WTC11 (cell line): ENCODE measurements around the gene FES. TPM values are rescaled to one million over a fixed set of nuclear protein-coding genes. Genes with fewer than 3 reads are reported as not detected.

Experiments used
- ATAC-seq: fragments of 200-7000 bp; cut with Tn5 transposase; 2 replicates; pipeline ENCODE4 v1.10.0; 2021; ENCODE audit warnings: mild to moderate bottlenecking, moderate library complexity
- CTCF ChIA-PET: fragments of 300-600 bp; sonication (Branson Sonifier 250); formaldehyde crosslinking; loops from one replicate; lab custom pipeline; 2021; ENCODE audit warnings: antibody characterized with exemption; lab: Charles Lee
- POLR2A ChIA-PET: fragments of 350-600 bp; sonication (Branson Sonifier 250); formaldehyde crosslinking; loops from one replicate; lab custom pipeline; 2021; ENCODE audit warnings: antibody characterized with exemption; lab: Charles Lee
- DNase-seq: peaks from one replicate; pipeline ENCODE4 v3.0.0; 2021; ENCODE audit warnings: low spot score
- H3K27ac Mint-ChIP-seq: 2 replicates; pipeline ENCODE4 v1.8.0; 2021; ENCODE audit warnings: mixed read lengths
- H3K27me3 Mint-ChIP-seq: 2 replicates; pipeline ENCODE4 v1.8.0; 2021; ENCODE audit warnings: low read depth, mild to moderate bottlenecking, moderate library complexity, mixed read lengths
- H3K36me3 Mint-ChIP-seq: 2 replicates; pipeline ENCODE4 v1.8.0; 2021; ENCODE audit warnings: mixed read lengths
- H3K4me1 Mint-ChIP-seq: 2 replicates; pipeline ENCODE4 v1.8.0; 2022; ENCODE audit warnings: mixed read lengths
- H3K4me3 Mint-ChIP-seq: 2 replicates; pipeline ENCODE4 v1.8.0; 2021; ENCODE audit warnings: mild to moderate bottlenecking, moderate library complexity, mixed read lengths
- H3K9me3 Mint-ChIP-seq: 2 replicates; pipeline ENCODE4 v1.8.0; 2021; ENCODE audit warnings: mixed read lengths
- E2F1 ChIP-seq: sonication (generic); formaldehyde crosslinking; IDR thresholded peaks from 2 replicates; pipeline ENCODE4 v1.8.0; 2022; ENCODE audit warnings: mild to moderate bottlenecking, missing genetic modification reagents
- EMX1 ChIP-seq: fragments of 250-450 bp; sonication (Bioruptor Pico); IDR thresholded peaks from 2 replicates; pipeline ENCODE4 v1.8.0; 2021; ENCODE audit warnings: mild to moderate bottlenecking
- FOXJ3 ChIP-seq: sonication (generic); formaldehyde crosslinking; IDR thresholded peaks from 2 replicates; pipeline ENCODE4 v1.9.0; 2021; ENCODE audit warnings: missing genetic modification reagents, mild to moderate bottlenecking, borderline replicate concordance
- FOXK1 ChIP-seq: sonication (generic); formaldehyde crosslinking; IDR thresholded peaks from 2 replicates; pipeline ENCODE4 v1.8.0; 2022; ENCODE audit warnings: mild to moderate bottlenecking, moderate library complexity, missing genetic modification reagents
- FOXP4 ChIP-seq: sonication (generic); formaldehyde crosslinking; IDR thresholded peaks from 2 replicates; pipeline ENCODE4 v1.8.0; 2022; ENCODE audit warnings: mild to moderate bottlenecking, missing genetic modification reagents
- MYBL2 ChIP-seq: sonication (generic); formaldehyde crosslinking; IDR thresholded peaks from 2 replicates; pipeline ENCODE4 v1.8.1; 2023; ENCODE audit warnings: mild to moderate bottlenecking, moderate library complexity, missing genetic modification reagents
- NFYB ChIP-seq: sonication (generic); formaldehyde crosslinking; conservative IDR thresholded peaks from 2 replicates; pipeline ENCODE4 v1.8.0; 2022; ENCODE audit warnings: low read depth, missing genetic modification reagents
- PRDM15 ChIP-seq: sonication (generic); formaldehyde crosslinking; IDR thresholded peaks from 2 replicates; pipeline ENCODE4 v1.8.0; 2022; ENCODE audit warnings: missing genetic modification reagents
- SMAD3 ChIP-seq: sonication (generic); formaldehyde crosslinking; IDR thresholded peaks from 2 replicates; pipeline ENCODE4 v1.8.0; 2022; ENCODE audit warnings: missing genetic modification reagents, mild to moderate bottlenecking, borderline replicate concordance
- SP1 ChIP-seq: sonication (generic); formaldehyde crosslinking; conservative IDR thresholded peaks from 2 replicates; pipeline ENCODE4 v1.8.1; 2022; ENCODE audit warnings: missing genetic modification reagents
- TP53 ChIP-seq: sonication (generic); formaldehyde crosslinking; IDR thresholded peaks from 2 replicates; pipeline ENCODE4 v1.8.1; 2023; ENCODE audit warnings: mild to moderate bottlenecking, missing genetic modification reagents
- ZBTB21 ChIP-seq: sonication (generic); formaldehyde crosslinking; IDR thresholded peaks from 2 replicates; pipeline ENCODE4 v1.8.1; 2023; ENCODE audit warnings: mild to moderate bottlenecking, missing genetic modification reagents, borderline replicate concordance
- ZMAT4 ChIP-seq: fragments of 250-450 bp; sonication (Bioruptor Pico); IDR thresholded peaks from 2 replicates; pipeline ENCODE4 v1.9.0; 2021; ENCODE audit warnings: mild to moderate bottlenecking
- ZNF423 ChIP-seq: fragments of 250-450 bp; sonication (Bioruptor Pico); IDR thresholded peaks from 2 replicates; pipeline ENCODE4 v2.1.2; 2022; ENCODE audit warnings: mild to moderate bottlenecking, moderate library complexity
- ZNF532 ChIP-seq: fragments of 250-450 bp; sonication (Bioruptor Pico); IDR thresholded peaks from 2 replicates; pipeline ENCODE4 v1.9.0; 2021; ENCODE audit warnings: mild to moderate bottlenecking, borderline replicate concordance
- total RNA-seq: library from RNA; stranded (reverse); gene quantifications from 3 replicates; pipeline ENCODE4 v1.2.3, GENCODE V29; 2021

The FES gene
- total RNA-seq, 1 experiment from 2014 or later, result 10.0 TPM

GRCh38 chr15:90909976-90910375, 25.7 kb downstream of the FES start (continued):
- no peak for TF ChIP-seq PRDM15 (CRISPR knock-in tag)
- TF ChIP-seq NFYB (CRISPR knock-in tag), result no peak
- no peak for TF ChIP-seq FOXJ3 (CRISPR knock-in tag)

- Mint-ChIP-seq H3K36me3 (peaks cover 3% of the 10 kb centered on the region), H3K4me3 (no peak overlapping the region), H3K9me3 (no peaks in the 10 kb centered on the region), H3K27ac (no peak overlapping the region), H3K27me3 (no peaks in the 10 kb centered on the region), H3K4me1 (no peaks in the 10 kb centered on the region)
- ATAC-seq (no peak), DNase-seq (no peak)
- TF ChIP-seq FOXJ3 (CRISPR knock-in tag) (no peak), ZMAT4 (CRISPR knock-in tag) (no peak), E2F1 (CRISPR knock-in tag) (no peak), MYBL2 (no peak), EMX1 (no peak), FOXP4 (no peak), ZNF423 (CRISPR knock-in tag) (no peak), FOXK1 (CRISPR knock-in tag) (no peak), SP1 (CRISPR knock-in tag) (no peak), ZNF532 (CRISPR knock-in tag) (no peak), TP53 (no peak), SMAD3 (CRISPR knock-in tag) (no peak), ZBTB21 (CRISPR knock-in tag) (no peak)
- ChIA-PET CTCF (interaction anchor here (0.9 to 1.7 kb wide), 3 partner anchors 8 to 21 kb away, joined by 3 to 7 read pairs (median 4); partner anchors contain the start of gene HDDC3), POLR2A (no interaction called here)
Measured at GRCh38 chr15:90910441-90911301, 26.4 kb downstream of the FES start.
